ENCODE measurements around the gene ITPR2. TPM values are rescaled to one million over a fixed set of nuclear protein-coding genes. Genes with fewer than 3 reads are reported as not detected.

ITPR2 gene
- polyA plus RNA-seq, 1 experiment, result 3.5 TPM

GRCh38 chr12:26499979-26500640 lies 332.9 kb downstream of the ITPR2 start:
- Histone ChIP-seq H3K4me3 (ENCODE audit: low read depth, low read length) (no peak overlapping the region), H3K27me3 (ENCODE audit: control insufficient read depth, insufficient read depth, low read length) (no peaks in the 10 kb centered on the region), H3K36me3 (ENCODE audit: control insufficient read depth, insufficient read depth, low read length) (peaks cover under 1% of the 10 kb centered on the region; the same call in 1 of the 2 replicates)
- POLR2A ChIA-PET, result no interaction called here
- DNase-seq (ENCODE audit: low read depth), result no peak
- TF ChIP-seq CTCF (IDR thresholded peaks at IDR 0.05; ENCODE audit: insufficient read depth, low read depth, low read length), result no peak
- CTCF ChIA-PET, result no interaction called here

- no peak for DNase-seq (ENCODE audit: low read depth)
- H3K4me3 ChIP-seq (ENCODE audit: low read depth, low read length), result no peak overlapping the region
- no peaks in the 10 kb centered on the region for H3K27me3 ChIP-seq (ENCODE audit: control insufficient read depth, insufficient read depth, low read length)
- CTCF ChIA-PET, result no interaction called here
- POLR2A ChIA-PET, result no interaction called here
- TF ChIP-seq CTCF (IDR thresholded peaks at IDR 0.05; ENCODE audit: insufficient read depth, low read depth, low read length), result no peak
- H3K36me3 ChIP-seq (ENCODE audit: control insufficient read depth, insufficient read depth, low read length), result no peaks in the 10 kb centered on the region
Observed at GRCh38 chr12:26496170-26496569, 336.8 kb downstream of the ITPR2 start.

GRCh38 chr12:26493656-26494055 lies 339.3 kb downstream of the ITPR2 start:
- CTCF ChIA-PET, result interaction anchor here (0.9 kb wide), 1 partner anchor 25 kb away, joined by 3 read pairs; no protein-coding TSS in a partner anchor
- TF ChIP-seq CTCF (IDR thresholded peaks at IDR 0.05; ENCODE audit: insufficient read depth, low read depth, low read length), result no peak
- H3K27me3 ChIP-seq (ENCODE audit: control insufficient read depth, insufficient read depth, low read length), result no peaks in the 10 kb centered on the region
- H3K36me3 ChIP-seq (ENCODE audit: control insufficient read depth, insufficient read depth, low read length), result no peaks in the 10 kb centered on the region
- no peak overlapping the region for H3K4me3 ChIP-seq (ENCODE audit: low read depth, low read length)
- POLR2A ChIA-PET, result no interaction called here
- no peak for DNase-seq (ENCODE audit: low read depth)

- POLR2A ChIA-PET, result no interaction called here
- CTCF ChIA-PET, result interaction anchor here (1.2 kb wide), 1 partner anchor 122 kb away, joined by 3 read pairs; no protein-coding TSS in a partner anchor
- no peak overlapping the region for H3K4me3 ChIP-seq (ENCODE audit: low read depth, low read length)
- TF ChIP-seq CTCF (IDR thresholded peaks at IDR 0.05; ENCODE audit: insufficient read depth, low read depth, low read length), result no peak
- H3K27me3 ChIP-seq (ENCODE audit: control insufficient read depth, insufficient read depth, low read length), result no peaks in the 10 kb centered on the region
- no peak for DNase-seq (ENCODE audit: low read depth)
- no peaks in the 10 kb centered on the region for H3K36me3 ChIP-seq (ENCODE audit: control insufficient read depth, insufficient read depth, low read length)
Observed at GRCh38 chr12:26492406-26492805, 340.6 kb downstream of the ITPR2 start.

GRCh38 chr12:26489908-26490307 lies 343.1 kb downstream of the ITPR2 start:
- Histone ChIP-seq H3K27me3 (ENCODE audit: control insufficient read depth, insufficient read depth, low read length) (no peaks in the 10 kb centered on the region), H3K36me3 (ENCODE audit: control insufficient read depth, insufficient read depth, low read length) (no peaks in the 10 kb centered on the region), H3K4me3 (ENCODE audit: low read depth, low read length) (no peak overlapping the region)
- DNase-seq (ENCODE audit: low read depth), result no peak
- TF ChIP-seq CTCF (IDR thresholded peaks at IDR 0.05; ENCODE audit: insufficient read depth, low read depth, low read length), result no peak
- CTCF ChIA-PET, result no interaction called here
- POLR2A ChIA-PET, result no interaction called here

All from BJ (cell line).